Stimulated activated CD4-positive, alpha-beta T cell treated with anti-CD3 and anti-CD28 coated beads, TNF-alpha, amount 100 ng/mL, for 48 hours (primary cell): ENCODE measurements around the gene ZNF385C.

Experiments used
- DNase-seq, 3 donors: peaks; one replicate each; pipeline ENCODE4 v3.0.0-alpha.2; 2020; ENCODE audit warnings: low read depth in 3 of 3

ZNF385C gene

DNA sequence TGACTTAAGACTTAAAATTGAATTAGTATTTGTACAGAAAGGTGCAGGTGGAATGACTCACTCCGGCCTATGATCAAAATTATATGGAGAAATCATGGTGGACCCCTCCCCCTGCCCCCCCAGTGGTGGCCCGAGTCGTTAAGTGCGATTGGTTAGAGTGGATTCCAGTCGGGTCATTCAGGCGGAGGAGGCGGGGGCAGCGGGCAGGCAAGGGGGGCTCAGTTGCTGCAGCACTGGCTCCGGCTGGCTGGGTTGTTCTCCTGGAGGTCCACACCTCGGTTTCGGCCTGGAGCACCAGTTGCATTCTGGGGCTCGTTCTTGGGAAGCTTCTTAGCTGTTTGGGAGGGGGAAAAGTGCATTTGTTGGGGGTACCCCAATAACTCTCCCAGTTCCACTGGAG lies 27.3 kb upstream of the ZNF385C start:
- DNase-seq, result no peak

- no peak for DNase-seq
Observed at GRCh38 chr17:42124256-42124655, 26.0 kb upstream of the ZNF385C start.

- DNase-seq, result no peak
Observed at GRCh38 chr17:42122371-42123303, 24.4 kb upstream of the ZNF385C start, which contains the start of gene HSPB9. HSPB9 (plus strand) TSS chr17:42122804; CDS start chr17:42122851, 47 bp downstream.

- DNase-seq, result peak; percentile 57 to 71 (median 64)
Observed at GRCh38 chr17:42120770-42121769, 22.8 kb upstream of the ZNF385C start, which contains the start of gene KAT2A. KAT2A (minus strand) TSS chr17:42121367; CDS start chr17:42121304, 63 bp downstream.

DNA sequence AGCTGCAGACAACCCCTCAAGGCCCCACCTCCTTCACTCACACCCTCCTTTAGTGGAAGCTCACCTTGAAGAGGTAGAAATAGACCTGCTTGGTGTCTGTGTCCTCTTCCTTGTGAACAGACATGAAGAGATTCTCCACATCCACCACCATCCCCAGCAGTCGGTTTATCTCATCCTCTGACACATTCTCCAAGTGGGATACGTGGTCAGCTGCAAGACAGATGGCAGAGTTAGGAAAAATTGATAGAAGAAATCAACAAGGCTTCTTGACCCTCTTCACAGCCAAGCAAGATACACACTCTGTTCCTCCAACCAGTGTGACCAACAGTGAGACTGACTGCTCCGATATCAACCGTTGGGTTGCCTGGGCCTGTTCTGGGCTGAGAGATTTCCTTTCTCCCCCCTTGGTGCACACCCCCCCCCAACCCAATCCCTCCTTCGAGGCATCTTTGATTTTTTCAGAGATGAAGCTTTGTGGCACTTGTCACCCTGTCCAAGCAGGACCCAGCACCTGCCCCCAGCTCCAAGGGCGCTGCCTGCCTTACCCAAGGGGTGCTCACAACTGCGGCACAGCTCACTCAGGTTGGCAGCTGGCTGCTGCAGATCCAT lies 22.0 kb upstream of the ZNF385C start:
- no peak for DNase-seq

- DNase-seq, result no peak
Observed at GRCh38 chr17:42119301-42119700, 21.0 kb upstream of the ZNF385C start.

DNA sequence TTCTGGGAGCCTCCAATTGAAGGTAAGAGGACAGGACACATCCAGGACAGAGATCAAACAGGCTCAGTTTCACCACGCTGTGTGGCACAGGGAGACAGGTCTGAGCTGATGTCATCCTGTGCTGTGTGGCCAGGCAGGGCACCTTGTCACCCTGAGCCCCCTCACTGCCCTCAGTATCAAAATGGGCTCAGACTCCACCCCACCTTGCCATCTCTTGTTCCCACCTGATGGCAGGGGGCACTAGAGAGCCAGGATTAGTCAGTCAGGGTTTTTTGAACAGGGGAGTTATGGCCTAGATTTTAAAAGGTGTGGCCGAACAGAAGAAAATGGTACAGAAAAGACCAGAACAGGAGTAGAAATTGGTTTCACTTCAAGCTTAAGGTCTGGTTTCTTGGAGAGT lies 20.3 kb upstream of the ZNF385C start:
- DNase-seq, result peak in 1 of 3 donors; percentile 36

- DNase-seq, result no peak
Observed at GRCh38 chr17:42118126-42118510, 19.8 kb upstream of the ZNF385C start.

- no peak for DNase-seq
Observed at GRCh38 chr17:42117397-42118125, 19.3 kb upstream of the ZNF385C start.

DNA sequence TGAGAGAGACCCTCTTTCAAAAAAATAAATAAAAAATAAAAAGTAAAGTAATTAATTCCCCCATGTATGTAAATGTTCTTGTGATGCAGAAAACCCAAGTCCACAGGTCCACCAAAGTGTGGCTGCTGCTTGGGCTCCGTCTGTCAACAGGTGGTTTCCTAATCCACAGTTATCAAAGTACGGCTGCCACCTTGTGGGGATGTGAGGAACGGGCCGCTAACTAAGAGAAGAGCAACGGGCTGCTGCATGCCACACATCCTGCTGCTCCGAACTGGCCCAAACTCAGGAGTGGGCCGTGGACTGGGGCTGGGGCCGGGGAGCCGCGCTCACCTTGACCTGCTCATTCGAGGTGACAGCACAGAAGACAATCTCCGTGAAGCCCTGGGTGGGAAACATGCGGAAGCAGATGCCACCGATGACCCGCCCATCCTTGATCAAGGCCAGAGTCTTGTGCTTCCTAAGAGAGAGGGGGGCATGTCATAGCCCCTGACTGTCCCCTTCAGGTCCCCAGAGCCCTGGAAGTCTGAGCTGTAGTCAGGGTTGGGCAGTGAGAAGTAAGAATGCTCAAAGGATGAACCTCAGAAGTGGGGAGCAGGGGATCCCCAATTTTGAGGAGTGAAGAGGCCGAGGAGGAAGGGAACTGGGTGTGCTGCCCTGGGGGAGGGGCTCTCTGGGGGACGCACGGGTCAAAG lies 18.6 kb upstream of the ZNF385C start:
- peak; percentile 62 to 76 (median 66) for DNase-seq

GRCh38 chr17:42114118-42114517 lies 15.8 kb upstream of the ZNF385C start:
- no peak for DNase-seq

DNA sequence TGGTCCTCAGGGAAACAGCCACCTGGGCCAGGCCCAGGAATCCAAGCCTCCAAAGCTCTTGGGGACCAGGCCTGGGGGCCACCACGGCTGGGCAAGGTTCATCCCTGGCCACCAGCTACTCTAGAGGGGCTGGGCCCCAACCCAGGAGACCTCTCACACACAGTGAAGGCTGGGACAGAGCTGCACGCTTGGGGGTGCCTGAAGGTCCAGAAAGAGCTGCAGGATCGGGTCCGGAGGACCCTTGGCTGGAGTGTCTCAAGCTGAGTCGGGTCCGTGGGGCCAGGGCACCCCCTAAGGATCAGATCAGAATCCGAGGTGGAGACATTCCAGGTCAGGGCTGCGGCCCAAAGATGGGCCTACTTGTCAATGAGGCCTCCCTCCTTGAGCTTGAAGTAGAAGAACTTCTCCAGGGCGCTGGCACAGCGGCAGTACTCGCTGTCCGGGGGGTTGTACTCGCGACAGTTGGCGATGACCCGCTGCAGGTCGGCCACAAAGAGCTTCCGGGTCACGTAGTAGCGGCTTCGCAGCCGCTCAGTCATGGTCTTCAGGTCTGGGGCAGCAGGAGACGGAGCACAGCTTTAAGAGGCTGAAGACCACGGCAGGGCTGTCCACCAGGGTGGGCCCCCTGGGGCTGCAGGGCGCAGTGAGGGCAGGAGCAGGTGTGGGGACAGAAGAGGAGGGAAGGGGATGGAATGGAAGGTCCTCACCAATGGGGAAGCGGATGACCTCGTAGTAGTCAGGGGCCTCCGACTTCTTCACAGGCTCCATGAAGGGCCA lies 15.2 kb upstream of the ZNF385C start:
- DNase-seq, result no peak

DNA sequence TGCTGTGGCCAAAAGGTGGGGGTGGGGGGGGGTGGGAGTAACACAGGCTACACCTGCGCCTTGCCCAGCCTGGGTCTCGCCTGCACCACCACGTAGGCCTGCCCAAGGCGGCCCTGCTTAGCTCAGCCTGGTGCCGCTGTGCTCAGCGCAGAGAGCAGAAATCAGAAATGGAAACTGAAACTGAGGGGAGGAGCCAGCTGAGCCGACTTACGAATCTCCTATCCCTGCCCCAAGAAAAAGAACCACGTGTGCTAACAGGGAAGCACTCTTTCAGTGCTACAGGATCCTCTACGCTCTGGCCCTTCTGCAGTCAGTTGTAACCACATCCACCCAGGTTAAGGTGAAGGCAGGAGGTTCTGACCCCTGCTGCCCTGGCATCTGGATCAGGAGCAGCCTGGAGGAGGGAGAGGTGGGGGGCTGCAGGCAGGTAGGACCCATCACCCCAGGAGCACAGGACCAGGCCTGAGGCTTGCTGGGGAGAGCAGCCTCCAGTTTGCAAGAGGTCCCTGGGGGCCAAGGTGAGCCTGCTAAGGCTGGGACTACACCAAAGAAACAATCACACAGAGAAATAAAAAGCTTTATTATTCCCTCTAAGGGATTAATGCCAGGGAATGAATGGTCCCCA lies 14.4 kb upstream of the ZNF385C start, which contains the start of gene DHX58:
Gene DHX58 (minus strand): TSS at position 163 of the 625 bp plus-strand sequence. CDS start 822 bp downstream, outside the sequence.
- DNase-seq, result peak; percentile 58 to 74 (median 67)

- no peak for DNase-seq
Observed at GRCh38 chr17:42111871-42112551, 13.7 kb upstream of the ZNF385C start.

GRCh38 chr17:42111265-42111636 lies 13.0 kb upstream of the ZNF385C start:
- DNase-seq, result no peak

DNA sequence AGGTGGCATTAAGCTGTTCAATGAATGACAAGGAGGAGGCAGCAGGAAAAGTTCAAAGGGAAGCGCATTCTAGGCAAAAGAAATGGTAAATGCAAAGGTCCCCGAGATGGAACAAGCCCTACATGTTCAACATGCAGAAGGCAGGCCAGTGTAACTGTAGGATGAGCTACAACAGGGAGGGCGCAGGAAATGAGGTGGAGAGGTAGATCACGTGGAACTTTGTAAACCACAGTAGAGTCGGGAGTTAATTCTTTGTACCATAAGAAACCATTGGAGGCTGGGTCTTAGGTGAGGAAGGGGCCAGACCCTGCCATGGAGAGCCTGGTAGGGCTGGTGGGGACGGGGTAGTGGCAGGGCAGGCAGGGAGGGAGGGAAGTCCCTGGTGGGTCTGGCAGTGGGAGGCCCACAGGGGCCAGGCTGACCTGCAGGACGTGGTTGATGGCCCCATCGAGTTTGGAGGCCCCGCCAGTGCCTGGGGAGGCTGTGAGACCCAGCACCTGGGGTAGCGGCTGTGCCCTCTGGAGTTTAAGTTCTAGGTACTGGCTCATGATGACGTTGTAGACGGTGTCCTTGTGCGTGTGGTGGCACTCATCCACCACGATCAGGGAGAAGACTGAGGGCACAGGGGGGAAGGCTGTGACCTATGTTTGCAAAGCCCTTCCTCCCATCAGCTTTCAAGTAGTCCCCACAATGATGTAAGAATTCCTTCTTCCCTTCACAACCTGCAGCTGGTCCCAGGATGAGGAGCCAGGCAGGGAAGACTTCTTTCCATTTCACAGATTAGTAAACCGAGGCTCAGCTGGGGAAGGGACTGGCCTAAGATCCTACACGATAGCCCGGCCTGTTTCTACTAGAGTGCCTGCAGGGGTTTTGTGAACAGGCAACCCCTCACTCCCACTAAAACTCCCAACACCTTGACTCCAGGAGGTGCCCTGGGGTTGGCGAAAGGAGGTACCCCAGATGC lies 12.3 kb upstream of the ZNF385C start:
- DNase-seq, result no peak

DNA sequence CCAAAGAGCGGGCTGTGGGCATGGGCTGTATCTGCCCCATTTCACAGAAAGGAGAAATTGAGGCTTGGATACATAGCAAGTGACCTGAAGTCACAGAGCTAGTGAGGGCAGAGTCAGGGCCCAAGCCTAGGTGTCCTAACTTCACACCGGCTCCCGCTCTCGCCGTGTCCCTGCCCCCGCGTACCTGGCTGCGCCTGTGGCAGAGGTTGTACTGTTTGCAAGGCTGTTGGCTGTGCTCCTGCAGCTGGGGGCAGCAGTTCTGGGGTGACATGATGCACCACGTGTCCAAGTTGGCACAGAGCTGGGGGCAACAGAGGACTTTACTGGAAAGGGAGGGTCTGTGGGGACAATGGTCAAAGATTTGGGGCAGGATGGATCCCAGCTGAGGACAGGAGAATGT lies 10.8 kb upstream of the ZNF385C start:
- no peak for DNase-seq
